Mesodermal cell (in vitro differentiated cells): ENCODE results near the gene AKR7A3.
"Not testable (repeated sequence)": the region's sequence is repeated elsewhere in the genome, so short reads cannot be mapped to it uniquely, and the experiment has no call there.

Source experiments
- H3K27ac ChIP-seq: 2 replicates; pipeline ENCODE4 v1.7.0; 2013; ENCODE audit warnings: mild to moderate bottlenecking, low read depth, low read length, moderate library complexity; ENCODE audit not compliant: severe bottlenecking
- H3K36me3 ChIP-seq: 2 replicates; pipeline ENCODE4 v1.7.1; 2013; ENCODE audit warnings: mild to moderate bottlenecking, low read length, moderate library complexity; ENCODE audit not compliant: control insufficient read depth, insufficient read depth
- H3K4me1 ChIP-seq: one replicate; pipeline ENCODE4 v1.7.1; 2013; ENCODE audit warnings: mild to moderate bottlenecking, low read length; ENCODE audit not compliant: insufficient read depth, control insufficient read depth, poor library complexity, severe bottlenecking
- H3K4me3 ChIP-seq: 2 replicates; pipeline ENCODE4 v1.7.0; 2013; ENCODE audit warnings: low read length, control low read depth, mild to moderate bottlenecking; ENCODE audit not compliant: insufficient read depth, poor library complexity, severe bottlenecking; ENCODE audit errors: extremely low read depth
- H3K9me3 ChIP-seq: 2 replicates; pipeline ENCODE4 v1.7.1; 2013; ENCODE audit warnings: mild to moderate bottlenecking, low read length, moderate library complexity; ENCODE audit not compliant: control insufficient read depth
- WGBS, 2 experiments: methylation state at CpG; one replicate each; pipeline ENCODE4 v1.1.5; 2013; ENCODE audit warnings: missing lambda C conversion rate in 2 of 2; ENCODE audit not compliant: insufficient coverage in 2 of 2; 5-methylcytosine and 5-hydroxymethylcytosine counted together

The AKR7A3 gene

DNA sequence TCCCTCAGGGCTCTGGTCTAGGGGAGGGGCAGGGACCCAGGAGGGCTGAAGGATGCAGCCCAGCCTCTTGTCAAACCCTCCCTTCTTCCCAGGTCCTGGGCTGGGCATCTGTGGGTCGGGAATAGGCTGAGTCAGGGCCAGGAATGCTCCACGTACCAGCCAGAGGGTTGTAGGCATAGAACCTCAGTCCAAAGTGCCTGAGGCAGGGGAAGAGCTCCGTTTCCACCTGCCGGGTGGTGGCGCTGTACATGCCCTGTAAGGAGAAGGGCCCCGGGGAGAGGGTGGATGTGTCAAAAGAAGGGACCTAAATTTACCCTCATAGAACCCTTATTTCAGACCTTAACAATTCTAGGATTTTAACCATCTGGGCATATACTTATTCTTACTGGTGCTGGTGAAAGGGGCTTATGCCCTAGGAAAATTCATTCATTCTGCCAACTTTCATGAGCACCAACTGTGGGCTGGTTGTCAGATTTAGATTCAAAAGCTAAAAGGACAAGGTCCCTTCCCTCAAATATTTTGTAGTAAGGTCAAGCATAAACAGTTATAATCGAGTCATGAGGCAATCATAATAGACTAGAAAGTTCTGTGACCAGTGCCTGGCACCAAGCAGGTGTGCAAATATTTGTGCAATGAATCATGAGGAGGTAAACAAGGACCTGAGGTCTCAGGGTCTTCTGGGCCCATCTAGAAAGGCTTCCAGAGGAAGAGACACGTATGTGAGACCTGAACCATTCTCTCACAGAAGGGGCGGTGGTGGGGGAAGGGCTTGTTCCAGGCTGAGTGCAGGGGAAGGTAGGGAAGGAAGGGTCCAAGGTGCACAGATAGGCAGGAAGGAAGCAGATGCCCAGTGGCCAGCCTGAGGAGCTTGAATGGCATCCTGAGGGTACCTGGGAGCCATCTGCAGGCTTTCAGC is 18.9 kb downstream of the AKR7A3 start:
- not testable (repeated sequence) for H3K36me3 ChIP-seq, H3K4me1 ChIP-seq, H3K9me3 ChIP-seq, H3K27ac ChIP-seq, H3K4me3 ChIP-seq
- 50% methylated on average over 1 of the region's 9 CpGs; no CpG with 5 or more reads in 1 of the 2 experiments for WGBS, 2 experiments

DNA sequence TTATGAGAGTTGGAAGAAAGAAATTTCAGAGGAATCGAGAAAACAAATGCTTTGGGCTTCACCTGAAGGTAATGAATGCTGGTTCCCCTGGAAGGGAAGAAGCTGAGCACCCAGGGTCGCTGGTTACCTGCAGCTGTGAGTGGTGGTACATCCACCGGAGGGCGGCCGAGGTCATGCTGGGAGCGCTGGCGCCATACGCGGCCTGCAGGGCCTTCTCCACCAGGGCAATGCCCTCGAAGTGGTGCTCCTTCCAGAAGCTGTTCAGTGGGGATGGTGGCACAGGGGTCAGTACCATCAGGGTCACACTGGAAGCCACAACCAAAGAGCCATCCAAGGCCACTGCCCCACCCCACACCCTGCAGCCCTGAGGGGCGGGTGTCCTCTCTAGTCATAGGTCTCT is 20.1 kb downstream of the AKR7A3 start:
- H3K4me3 ChIP-seq, result no peak overlapping the region
- H3K9me3 ChIP-seq, result no peaks in the 10 kb centered on the region
- no peaks in the 10 kb centered on the region for H3K36me3 ChIP-seq
- WGBS, 2 experiments, result 81 to 86% methylated on average over 6 to 11 of the region's 11 CpGs
- H3K4me1 ChIP-seq, result no peaks in the 10 kb centered on the region
- H3K27ac ChIP-seq, result no peak overlapping the region

DNA sequence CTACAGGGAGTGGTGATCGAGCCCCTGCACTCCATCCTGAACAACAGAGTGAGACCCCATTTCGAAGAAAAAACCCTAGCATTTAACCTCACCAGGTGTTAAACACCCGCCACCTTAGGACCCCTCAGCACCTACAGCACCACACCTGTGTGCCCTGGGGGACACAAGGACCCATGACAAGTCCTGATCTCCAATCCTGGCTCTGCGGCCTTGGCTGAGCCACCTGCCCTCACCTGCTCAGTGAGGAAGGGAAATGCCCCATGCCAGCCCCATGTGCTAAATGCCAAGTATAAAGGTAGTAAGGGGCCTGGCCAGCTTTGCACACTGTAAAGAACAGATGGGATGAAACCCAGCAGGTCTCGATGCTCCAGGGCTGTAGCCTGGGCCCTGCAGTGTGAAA is 25.8 kb downstream of the AKR7A3 start:
- no peak overlapping the region for H3K4me3 ChIP-seq
- H3K9me3 ChIP-seq, result no peaks in the 10 kb centered on the region
- H3K36me3 ChIP-seq, result peaks cover 33% of the 10 kb centered on the region
- 88 to 96% methylated on average over 3 of the region's 5 CpGs for WGBS, 2 experiments
- peaks cover 8% of the 10 kb centered on the region for H3K4me1 ChIP-seq
- no peak overlapping the region for H3K27ac ChIP-seq

- Histone ChIP-seq H3K27ac (no peak overlapping the region), H3K36me3 (peaks cover 40% of the 10 kb centered on the region), H3K4me1 (peaks cover 8% of the 10 kb centered on the region), H3K9me3 (no peaks in the 10 kb centered on the region), H3K4me3 (no peak overlapping the region)
- WGBS, 2 experiments, result 93% methylated on average over 3 to 4 of the region's 5 CpGs
Measured at GRCh38 chr1:19262047-19262446, 26.5 kb downstream of the AKR7A3 start.

- H3K9me3 ChIP-seq, result no peaks in the 10 kb centered on the region
- no peak overlapping the region for H3K4me3 ChIP-seq
- H3K4me1 ChIP-seq, result peaks cover 8% of the 10 kb centered on the region
- 90 to 93% methylated on average over 17 to 18 of the region's 21 CpGs for WGBS, 2 experiments
- H3K36me3 ChIP-seq, result peaks cover 54% of the 10 kb centered on the region
- peak overlapping the region; percentile 16 for H3K27ac ChIP-seq
Measured at GRCh38 chr1:19260211-19261138, 28.1 kb downstream of the AKR7A3 start.

DNA sequence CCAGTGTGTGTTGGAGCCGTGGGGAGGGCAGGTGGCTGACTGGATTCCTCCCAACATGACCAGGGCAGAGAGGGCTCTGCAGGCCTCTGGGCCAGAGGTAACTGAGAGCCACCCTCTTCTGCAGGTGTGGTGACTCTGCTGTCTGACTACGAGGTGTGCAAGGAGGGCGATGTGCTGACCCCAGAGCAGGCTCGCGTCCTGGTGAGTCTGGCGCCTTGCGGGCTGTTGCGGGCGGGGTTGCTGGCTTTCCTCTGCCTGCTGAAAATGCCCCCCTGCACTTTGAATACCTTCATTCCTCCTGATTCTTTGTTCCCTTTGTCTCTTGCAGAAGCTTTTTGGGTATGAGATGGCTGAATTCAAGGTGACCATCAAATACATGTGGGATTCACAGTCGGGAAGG is 30.2 kb downstream of the AKR7A3 start:
- 91 to 98% methylated on average over 7 to 10 of the region's 10 CpGs for WGBS, 2 experiments
- Histone ChIP-seq H3K4me3 (no peak overlapping the region), H3K4me1 (peaks cover 14% of the 10 kb centered on the region), H3K27ac (no peak overlapping the region), H3K9me3 (no peaks in the 10 kb centered on the region), H3K36me3 (peaks cover 68% of the 10 kb centered on the region)

DNA sequence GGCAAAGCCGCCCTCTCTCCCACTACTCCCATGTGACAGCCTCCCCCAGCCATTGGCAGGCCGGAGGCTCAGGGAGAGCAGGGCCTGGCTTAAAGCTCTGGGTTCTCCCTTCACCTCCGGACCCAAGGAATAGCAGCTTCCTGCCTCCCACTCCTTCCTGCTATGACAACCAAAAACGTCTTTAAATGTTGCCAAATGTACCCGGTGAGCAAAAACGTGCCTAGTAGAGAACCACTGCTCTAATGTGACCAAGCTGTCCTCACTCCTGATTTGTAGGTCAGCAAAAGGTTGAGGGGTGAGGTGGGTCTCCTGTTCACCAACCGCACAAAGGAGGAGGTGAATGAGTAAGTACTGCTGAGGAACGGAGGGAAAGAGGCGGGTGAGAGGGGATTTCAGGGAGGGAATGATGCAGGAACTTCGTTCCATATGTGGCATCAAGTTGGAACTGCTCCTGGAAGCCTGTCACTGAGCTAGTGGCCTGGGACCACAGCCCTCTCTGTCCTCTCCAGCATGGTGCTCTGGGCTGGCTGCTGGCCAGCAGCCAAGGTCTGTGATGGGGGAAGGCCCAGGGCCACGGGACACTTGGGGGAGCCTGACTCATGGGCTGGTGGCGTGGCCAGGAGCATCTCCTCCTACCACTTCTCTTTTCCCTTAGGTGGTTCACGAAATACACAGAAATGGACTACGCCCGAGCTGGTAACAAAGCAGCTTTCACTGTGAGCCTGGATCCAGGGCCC is 31.2 kb downstream of the AKR7A3 start:
- Histone ChIP-seq H3K36me3 (peaks cover 70% of the 10 kb centered on the region), H3K4me1 (peaks cover 14% of the 10 kb centered on the region), H3K27ac (no peak overlapping the region), H3K4me3 (no peak overlapping the region), H3K9me3 (no peaks in the 10 kb centered on the region)
- WGBS, 2 experiments, result 90 to 94% methylated on average over 11 to 13 of the region's 15 CpGs

GRCh38 chr1:19256301-19256700 is 32.3 kb downstream of the AKR7A3 start:
- H3K4me3 ChIP-seq, H3K9me3 ChIP-seq, H3K27ac ChIP-seq: not testable (repeated sequence)
- WGBS, 2 experiments, result 85 to 98% methylated on average over 3 to 4 of the region's 5 CpGs
- Histone ChIP-seq H3K4me1 (peaks cover 14% of the 10 kb centered on the region), H3K36me3 (peaks cover 70% of the 10 kb centered on the region)

DNA sequence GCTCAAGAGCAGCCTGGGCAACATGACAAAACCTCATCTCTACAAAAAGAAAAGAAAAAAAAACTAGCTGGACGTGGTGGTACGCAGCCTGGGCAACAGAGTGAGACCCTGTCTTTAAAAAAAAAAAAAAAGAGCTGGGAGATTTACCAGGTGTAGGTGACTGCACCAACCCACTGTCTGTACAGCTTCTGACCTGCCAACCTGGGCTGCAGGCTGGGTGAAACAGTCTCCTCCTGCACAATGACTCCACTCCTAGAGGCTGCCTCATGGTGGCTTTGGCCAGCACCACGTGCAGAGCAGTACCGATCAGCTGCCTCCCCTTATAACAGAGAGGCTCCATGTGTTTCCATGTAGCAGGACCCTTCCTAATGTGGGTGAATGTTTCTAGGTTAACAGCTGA is 33.3 kb downstream of the AKR7A3 start:
- no peak overlapping the region for H3K27ac ChIP-seq
- no peaks in the 10 kb centered on the region for H3K9me3 ChIP-seq
- WGBS, 2 experiments, result 100% methylated on average over 1 to 3 of the region's 4 CpGs
- peaks cover 62% of the 10 kb centered on the region for H3K36me3 ChIP-seq
- H3K4me1 ChIP-seq, result peaks cover 13% of the 10 kb centered on the region
- H3K4me3 ChIP-seq, result no peak overlapping the region

DNA sequence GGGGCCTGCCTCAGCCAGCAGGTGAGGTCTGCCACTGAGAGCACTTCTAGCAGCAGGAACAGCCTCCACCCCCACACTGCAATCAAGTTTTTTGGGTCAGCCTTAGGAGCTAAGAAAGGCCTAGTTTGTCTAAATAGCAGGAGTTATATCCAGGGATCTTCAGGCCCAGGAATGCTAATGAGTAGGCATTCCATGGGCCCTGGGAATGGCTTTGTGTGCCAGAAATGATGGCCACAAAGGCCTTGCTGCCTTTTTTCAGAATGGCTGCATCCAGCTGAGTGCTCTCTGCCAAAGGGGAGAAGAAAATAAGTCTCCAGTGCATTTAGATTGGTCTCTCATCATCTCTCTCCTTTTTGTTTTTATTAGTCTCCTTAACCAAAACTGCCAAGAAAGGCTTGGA is 34.2 kb downstream of the AKR7A3 start:
- Histone ChIP-seq H3K27ac (no peak overlapping the region), H3K9me3 (no peaks in the 10 kb centered on the region), H3K36me3 (peaks cover 54% of the 10 kb centered on the region), H3K4me3 (no peak overlapping the region), H3K4me1 (peaks cover 9% of the 10 kb centered on the region)
